Measurements from ENCODE around the gene TEAD4. TPM values are rescaled to one million over a fixed set of nuclear protein-coding genes. Genes with fewer than 3 reads are reported as not detected.

TEAD4 gene
- total RNA-seq, 1 donor from 2014 or later: 30.0 TPM

DNA sequence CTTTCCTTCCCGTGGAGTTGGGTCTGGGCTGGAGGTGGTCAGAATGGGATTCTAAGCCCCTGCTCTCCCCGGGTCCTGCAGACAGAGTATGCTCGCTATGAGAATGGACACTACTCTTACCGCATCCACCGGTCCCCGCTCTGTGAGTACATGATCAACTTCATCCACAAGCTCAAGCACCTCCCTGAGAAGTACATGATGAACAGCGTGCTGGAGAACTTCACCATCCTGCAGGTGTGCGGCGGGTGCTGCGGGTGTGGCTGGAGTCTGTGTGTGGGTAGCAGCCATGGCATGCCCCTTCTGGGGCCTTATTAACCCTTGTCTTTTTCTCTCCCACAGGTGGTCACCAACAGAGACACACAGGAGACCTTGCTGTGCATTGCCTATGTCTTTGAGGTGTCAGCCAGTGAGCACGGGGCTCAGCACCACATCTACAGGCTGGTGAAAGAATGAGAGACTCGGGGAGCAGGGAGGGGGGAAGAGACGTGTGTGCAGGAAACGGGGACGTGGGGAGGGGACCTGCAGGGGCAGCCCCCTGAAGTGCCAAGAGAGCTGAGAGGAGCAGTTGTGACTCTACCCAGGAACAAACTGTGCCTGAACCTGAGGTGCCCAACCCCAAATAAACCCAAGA is 80.9 kb downstream of the TEAD4 start:
- H3K27me3 Mint-ChIP-seq (ENCODE audit: unreplicated experiment): no peaks in the 10 kb centered on the region
- no peaks in the 10 kb centered on the region for H3K9me3 Mint-ChIP-seq (ENCODE audit: unreplicated experiment)
- no peak for DNase-seq (ENCODE audit: extremely low spot score, unreplicated experiment)
- no peak overlapping the region for H3K27ac Mint-ChIP-seq (ENCODE audit: unreplicated experiment)
- TF ChIP-seq, protein P1, sequence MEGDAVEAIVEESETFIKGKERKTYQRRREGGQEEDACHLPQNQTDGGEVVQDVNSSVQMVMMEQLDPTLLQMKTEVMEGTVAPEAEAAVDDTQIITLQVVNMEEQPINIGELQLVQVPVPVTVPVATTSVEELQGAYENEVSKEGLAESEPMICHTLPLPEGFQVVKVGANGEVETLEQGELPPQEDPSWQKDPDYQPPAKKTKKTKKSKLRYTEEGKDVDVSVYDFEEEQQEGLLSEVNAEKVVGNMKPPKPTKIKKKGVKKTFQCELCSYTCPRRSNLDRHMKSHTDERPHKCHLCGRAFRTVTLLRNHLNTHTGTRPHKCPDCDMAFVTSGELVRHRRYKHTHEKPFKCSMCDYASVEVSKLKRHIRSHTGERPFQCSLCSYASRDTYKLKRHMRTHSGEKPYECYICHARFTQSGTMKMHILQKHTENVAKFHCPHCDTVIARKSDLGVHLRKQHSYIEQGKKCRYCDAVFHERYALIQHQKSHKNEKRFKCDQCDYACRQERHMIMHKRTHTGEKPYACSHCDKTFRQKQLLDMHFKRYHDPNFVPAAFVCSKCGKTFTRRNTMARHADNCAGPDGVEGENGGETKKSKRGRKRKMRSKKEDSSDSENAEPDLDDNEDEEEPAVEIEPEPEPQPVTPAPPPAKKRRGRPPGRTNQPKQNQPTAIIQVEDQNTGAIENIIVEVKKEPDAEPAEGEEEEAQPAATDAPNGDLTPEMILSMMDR (IDR thresholded peaks at IDR 0.05): no peak
- H3K4me1 Mint-ChIP-seq (ENCODE audit: unreplicated experiment): peaks cover 2% of the 10 kb centered on the region
- peaks cover 13% of the 10 kb centered on the region for H3K36me3 Mint-ChIP-seq (ENCODE audit: unreplicated experiment)
- no peak overlapping the region for H3K4me3 Mint-ChIP-seq (ENCODE audit: unreplicated experiment)

DNA sequence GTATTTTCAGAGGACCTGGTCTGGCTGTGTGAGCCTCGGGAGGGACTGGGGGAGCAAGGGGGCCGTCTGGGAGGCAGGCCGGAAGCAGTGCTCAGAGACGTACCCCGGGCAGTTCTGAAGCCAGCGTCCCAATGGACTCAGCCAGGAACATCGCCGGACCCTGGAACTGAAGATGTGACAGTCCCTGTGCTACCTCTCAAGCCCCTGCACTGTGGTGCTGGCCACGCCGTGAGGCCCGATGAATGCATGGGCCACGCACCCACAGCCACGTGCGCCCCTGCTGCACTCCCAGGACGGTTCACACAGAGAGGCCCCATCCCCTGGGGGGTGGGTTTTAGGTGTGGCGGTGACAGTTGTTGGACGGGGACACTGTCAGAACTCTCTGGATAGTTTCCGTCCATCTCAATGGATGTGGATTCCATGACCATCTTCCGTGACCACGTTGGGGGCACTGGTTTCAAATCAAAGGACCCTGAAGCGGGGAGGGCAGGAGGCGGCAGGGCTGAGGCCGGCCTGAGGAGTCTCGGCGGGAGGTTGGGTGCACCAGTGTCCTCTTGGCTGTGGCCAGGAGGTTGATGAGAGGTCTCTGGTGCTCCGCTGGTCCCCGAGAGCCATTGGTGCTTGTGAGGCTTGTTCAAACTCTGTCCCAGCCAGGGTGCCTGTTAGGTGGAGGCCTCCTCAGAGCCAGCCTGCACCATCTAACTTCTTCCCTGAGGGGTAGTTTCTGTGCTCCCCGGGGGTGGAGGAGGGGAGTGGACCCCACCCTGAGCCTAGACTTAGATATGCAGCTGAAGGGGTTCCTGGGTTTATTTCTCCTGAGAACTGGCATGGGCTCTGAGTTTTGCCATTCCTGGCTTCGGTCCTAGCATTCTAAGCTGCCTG is 81.7 kb downstream of the TEAD4 start:
- no peaks in the 10 kb centered on the region for H3K9me3 Mint-ChIP-seq (ENCODE audit: unreplicated experiment)
- H3K27me3 Mint-ChIP-seq (ENCODE audit: unreplicated experiment): no peaks in the 10 kb centered on the region
- no peak overlapping the region for H3K4me3 Mint-ChIP-seq (ENCODE audit: unreplicated experiment)
- TF ChIP-seq, protein P1 (IDR thresholded peaks at IDR 0.05): no peak
- peaks cover 2% of the 10 kb centered on the region for H3K4me1 Mint-ChIP-seq (ENCODE audit: unreplicated experiment)
- no peak for DNase-seq (ENCODE audit: extremely low spot score, unreplicated experiment)
- peaks cover 13% of the 10 kb centered on the region for H3K36me3 Mint-ChIP-seq (ENCODE audit: unreplicated experiment)
- no peak overlapping the region for H3K27ac Mint-ChIP-seq (ENCODE audit: unreplicated experiment)

DNA sequence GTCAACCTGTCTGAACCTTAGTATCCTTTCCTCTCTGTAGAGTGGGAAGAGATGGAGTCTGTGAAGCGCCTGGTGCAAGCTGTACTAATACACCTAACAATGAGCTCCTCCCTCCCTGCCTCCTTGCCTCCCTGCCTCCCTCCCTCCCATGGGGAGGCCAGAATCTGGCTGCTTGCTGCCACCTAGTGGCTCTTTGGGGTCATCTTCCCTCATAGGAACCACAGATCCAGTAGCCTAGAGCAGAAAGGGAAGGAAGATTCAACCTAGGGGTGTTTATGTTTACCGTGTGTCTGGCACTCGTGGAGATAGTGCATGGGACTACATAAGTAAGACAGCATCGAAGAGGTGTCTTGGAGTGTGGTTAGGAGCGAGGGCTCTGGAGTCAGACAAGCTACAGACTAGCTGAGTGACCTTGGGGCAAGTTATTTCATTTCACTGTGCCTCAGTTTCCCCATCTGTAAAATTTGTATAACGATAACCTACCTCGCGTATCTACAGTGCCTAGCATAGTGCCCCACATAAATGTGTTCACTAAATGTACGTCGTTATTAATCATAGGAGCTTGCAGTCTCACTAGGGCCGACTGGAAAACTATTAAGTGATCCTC is 82.5 kb downstream of the TEAD4 start:
- peaks cover 13% of the 10 kb centered on the region for H3K36me3 Mint-ChIP-seq (ENCODE audit: unreplicated experiment)

DNA sequence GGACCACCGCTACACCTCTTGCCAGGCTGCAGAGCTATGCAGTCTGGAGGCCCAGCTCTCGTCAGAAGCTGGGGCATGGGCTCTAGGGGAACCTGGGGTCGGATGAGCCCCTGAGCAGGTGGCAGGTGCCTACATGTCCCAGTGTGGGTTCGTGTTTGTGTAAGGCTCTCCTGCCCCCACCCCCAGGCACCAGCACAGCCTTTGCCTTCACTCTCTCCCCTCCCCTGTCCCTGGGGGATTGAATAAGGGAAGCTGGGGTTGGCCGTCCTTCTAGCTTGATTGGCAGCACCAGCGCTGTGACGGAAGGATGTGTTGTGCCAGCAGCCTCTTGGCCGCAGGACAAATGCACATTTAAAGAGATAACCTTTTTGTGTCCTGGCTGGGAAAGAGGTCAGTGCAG is 83.2 kb downstream of the TEAD4 start:
- TF ChIP-seq, protein P1 (IDR thresholded peaks at IDR 0.05): no peak
- no peak overlapping the region for H3K4me3 Mint-ChIP-seq (ENCODE audit: unreplicated experiment)

More for the DNA sequence above, 82.5 kb downstream of the TEAD4 start:
- TF ChIP-seq, protein P1 (IDR thresholded peaks at IDR 0.05): peak; percentile 79
- H3K9me3 Mint-ChIP-seq (ENCODE audit: unreplicated experiment): no peaks in the 10 kb centered on the region
- DNase-seq (ENCODE audit: extremely low spot score, unreplicated experiment): no peak
- H3K27ac Mint-ChIP-seq (ENCODE audit: unreplicated experiment): no peak overlapping the region
- no peak overlapping the region for H3K4me3 Mint-ChIP-seq (ENCODE audit: unreplicated experiment)
- H3K4me1 Mint-ChIP-seq (ENCODE audit: unreplicated experiment): peaks cover 5% of the 10 kb centered on the region
- no peaks in the 10 kb centered on the region for H3K27me3 Mint-ChIP-seq (ENCODE audit: unreplicated experiment)

DNA sequence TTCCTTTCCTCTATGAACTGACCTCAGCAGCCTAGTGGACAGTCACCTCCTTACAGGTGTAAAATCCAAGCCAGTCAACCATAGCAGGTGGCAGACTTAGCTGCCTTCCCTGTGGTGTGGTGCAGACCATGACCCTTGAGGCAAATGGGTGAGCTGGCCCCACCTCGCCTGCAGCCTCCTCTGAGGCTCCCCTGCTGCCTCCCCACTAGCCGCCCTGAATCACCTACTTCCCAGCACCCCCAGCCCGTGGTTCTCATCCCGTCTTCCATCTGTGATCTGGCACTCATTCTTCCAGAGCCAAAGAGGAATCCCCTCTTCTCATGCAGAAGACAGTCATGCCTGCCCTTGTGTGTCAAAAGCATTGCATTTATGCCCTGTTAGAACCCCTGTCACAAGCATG is 83.6 kb downstream of the TEAD4 start:
- Mint-ChIP-seq H3K4me1 (ENCODE audit: unreplicated experiment) (peaks cover 6% of the 10 kb centered on the region), H3K9me3 (ENCODE audit: unreplicated experiment) (no peaks in the 10 kb centered on the region), H3K27ac (ENCODE audit: unreplicated experiment) (no peak overlapping the region), H3K36me3 (ENCODE audit: unreplicated experiment) (peaks cover 11% of the 10 kb centered on the region), H3K27me3 (ENCODE audit: unreplicated experiment) (no peaks in the 10 kb centered on the region), H3K4me3 (ENCODE audit: unreplicated experiment) (no peak overlapping the region)
- TF ChIP-seq, protein P1 (IDR thresholded peaks at IDR 0.05): no peak
- no peak for DNase-seq (ENCODE audit: extremely low spot score, unreplicated experiment)

More for the DNA sequence above, 83.2 kb downstream of the TEAD4 start:
- Mint-ChIP-seq H3K27ac (ENCODE audit: unreplicated experiment) (no peak overlapping the region), H3K36me3 (ENCODE audit: unreplicated experiment) (peaks cover 11% of the 10 kb centered on the region), H3K4me1 (ENCODE audit: unreplicated experiment) (peaks cover 5% of the 10 kb centered on the region), H3K9me3 (ENCODE audit: unreplicated experiment) (no peaks in the 10 kb centered on the region), H3K27me3 (ENCODE audit: unreplicated experiment) (no peaks in the 10 kb centered on the region)
- DNase-seq (ENCODE audit: extremely low spot score, unreplicated experiment): no peak
